ENCODE data around the gene ZBED3.

- no peak for TF ChIP-seq EZH2 (IDR thresholded peaks at IDR 0.05; ENCODE audit: borderline replicate concordance, low read depth, low read length, severe bottlenecking)
- TF ChIP-seq MYC (IDR thresholded peaks at IDR 0.05; ENCODE audit: low read depth, low read length): no peak
- peak; percentile 50 to 59 for TF ChIP-seq CTCF (IDR thresholded peaks at IDR 0.05; ENCODE audit: extremely low read depth in 1 of 2, insufficient read depth in 1 of 2, low read depth in 1 of 2, low read length in 2 of 2)
Measured at GRCh38 chr5:77129391-77129990, 42.4 kb upstream of the ZBED3 start.

Measured in endothelial cell of umbilical vein (primary cell).